Astrocyte (in vitro differentiated cells and primary cell): Measurements from ENCODE around the gene BRD7. TPM values are rescaled to one million over a fixed set of nuclear protein-coding genes. Genes with fewer than 3 reads are reported as not detected.

Experiments
- DNase-seq: peaks from one replicate; pipeline ENCODE4 v3.0.0-alpha.2; 2010; ENCODE audit warnings: low read depth
- FAIRE-seq: peaks from 2 replicates; lab custom pipeline; 2011; peaks lifted over from hg19 to GRCh38; lab: Jason Lieb, UNC
- H2AFZ ChIP-seq: 2 replicates; pipeline ENCODE4 v1.6.0; 2012; ENCODE audit warnings: low read depth, low read length, inconsistent platforms
- H3K27ac ChIP-seq: 2 replicates; pipeline ENCODE4 v1.5.1; 2011; ENCODE audit warnings: low read depth, low read length, inconsistent platforms
- H3K27me3 ChIP-seq: 2 replicates; pipeline ENCODE4 v1.6.0; 2011; ENCODE audit warnings: low read length, inconsistent platforms; ENCODE audit not compliant: insufficient read depth
- H3K36me3 ChIP-seq: 2 replicates; pipeline ENCODE4 v1.5.1; 2011; ENCODE audit warnings: low read length, inconsistent platforms; ENCODE audit not compliant: insufficient read depth
- H3K4me1 ChIP-seq: 2 replicates; pipeline ENCODE4 v1.5.1; 2011; ENCODE audit warnings: low read length, inconsistent platforms; ENCODE audit not compliant: insufficient read depth
- H3K4me2 ChIP-seq: 2 replicates; pipeline ENCODE4 v1.6.0; 2012; ENCODE audit warnings: low read length, inconsistent platforms
- H3K4me3 ChIP-seq: 2 replicates; pipeline ENCODE4 v1.5.1; 2011; ENCODE audit warnings: low read depth, mild to moderate bottlenecking, low read length, inconsistent platforms; ENCODE audit not compliant: insufficient read depth
- H3K79me2 ChIP-seq: 2 replicates; pipeline ENCODE4 v1.6.0; 2012; ENCODE audit warnings: mild to moderate bottlenecking, low read length, inconsistent platforms; ENCODE audit not compliant: insufficient read depth
- H3K9ac ChIP-seq: 2 replicates; pipeline ENCODE4 v1.6.0; 2012; ENCODE audit warnings: mild to moderate bottlenecking, low read length, inconsistent platforms
- H3K9me3 ChIP-seq: 2 replicates; pipeline ENCODE4 v1.5.1; 2012; ENCODE audit warnings: low read depth, mild to moderate bottlenecking, low read length, inconsistent platforms; ENCODE audit not compliant: insufficient read depth
- H4K20me1 ChIP-seq: 2 replicates; pipeline ENCODE4 v1.6.0; 2012; ENCODE audit warnings: low read length, inconsistent platforms; ENCODE audit not compliant: insufficient read depth
- H3K27ac Mint-ChIP-seq: one replicate; pipeline ENCODE4 v1.8.0; 2021; ENCODE audit warnings: mild to moderate bottlenecking, mixed read lengths; ENCODE audit not compliant: unreplicated experiment
- H3K27me3 Mint-ChIP-seq: one replicate; pipeline ENCODE4 v1.8.0; 2021; ENCODE audit warnings: low read depth, mixed read lengths; ENCODE audit not compliant: unreplicated experiment
- H3K36me3 Mint-ChIP-seq: one replicate; pipeline ENCODE4 v1.8.0; 2021; ENCODE audit warnings: low read depth, mixed read lengths; ENCODE audit not compliant: unreplicated experiment
- H3K4me1 Mint-ChIP-seq: one replicate; pipeline ENCODE4 v1.8.0; 2021; ENCODE audit warnings: low read depth, mixed read lengths; ENCODE audit not compliant: unreplicated experiment
- H3K4me3 Mint-ChIP-seq: one replicate; pipeline ENCODE4 v1.8.0; 2021; ENCODE audit warnings: mild to moderate bottlenecking, moderate library complexity, mixed read lengths; ENCODE audit not compliant: unreplicated experiment
- H3K9me3 Mint-ChIP-seq: one replicate; pipeline ENCODE4 v1.8.0; 2021; ENCODE audit warnings: mild to moderate bottlenecking, mixed read lengths; ENCODE audit not compliant: unreplicated experiment
- EZH2 ChIP-seq: IDR thresholded peaks from 2 replicates; pipeline ENCODE4 v1.6.1; 2012; ENCODE audit warnings: mild to moderate bottlenecking, low read length, inconsistent platforms; ENCODE audit not compliant: insufficient read depth
- total RNA-seq: library from RNA; stranded (reverse); gene quantifications from 2 replicates; pipeline ENCODE4 v1.2.1, GENCODE V29; 2021
- TF ChIP-seq, protein P1 (sequence below): IDR thresholded peaks from 2 replicates; pipeline ENCODE4 v1.5.1; 2011; ENCODE audit warnings: low read depth, mild to moderate bottlenecking, inconsistent platforms, low read length, moderate library complexity; ENCODE audit not compliant: insufficient read depth

BRD7 gene
- total RNA-seq, 1 donor from 2014 or later, result 58.5 TPM

- H3K4me3 ChIP-seq, result no peak overlapping the region
- H3K27me3 ChIP-seq, result no peaks in the 10 kb centered on the region
- H4K20me1 ChIP-seq, result peaks cover 14% of the 10 kb centered on the region
- no peak overlapping the region for H3K9ac ChIP-seq
- no peak for FAIRE-seq
- TF ChIP-seq EZH2, result no peak
- TF ChIP-seq, protein P1, sequence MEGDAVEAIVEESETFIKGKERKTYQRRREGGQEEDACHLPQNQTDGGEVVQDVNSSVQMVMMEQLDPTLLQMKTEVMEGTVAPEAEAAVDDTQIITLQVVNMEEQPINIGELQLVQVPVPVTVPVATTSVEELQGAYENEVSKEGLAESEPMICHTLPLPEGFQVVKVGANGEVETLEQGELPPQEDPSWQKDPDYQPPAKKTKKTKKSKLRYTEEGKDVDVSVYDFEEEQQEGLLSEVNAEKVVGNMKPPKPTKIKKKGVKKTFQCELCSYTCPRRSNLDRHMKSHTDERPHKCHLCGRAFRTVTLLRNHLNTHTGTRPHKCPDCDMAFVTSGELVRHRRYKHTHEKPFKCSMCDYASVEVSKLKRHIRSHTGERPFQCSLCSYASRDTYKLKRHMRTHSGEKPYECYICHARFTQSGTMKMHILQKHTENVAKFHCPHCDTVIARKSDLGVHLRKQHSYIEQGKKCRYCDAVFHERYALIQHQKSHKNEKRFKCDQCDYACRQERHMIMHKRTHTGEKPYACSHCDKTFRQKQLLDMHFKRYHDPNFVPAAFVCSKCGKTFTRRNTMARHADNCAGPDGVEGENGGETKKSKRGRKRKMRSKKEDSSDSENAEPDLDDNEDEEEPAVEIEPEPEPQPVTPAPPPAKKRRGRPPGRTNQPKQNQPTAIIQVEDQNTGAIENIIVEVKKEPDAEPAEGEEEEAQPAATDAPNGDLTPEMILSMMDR, result no peak
- no peaks in the 10 kb centered on the region for H3K9me3 Mint-ChIP-seq
- H3K4me1 Mint-ChIP-seq, result peaks cover 30% of the 10 kb centered on the region
- H3K27ac ChIP-seq, result no peak overlapping the region
- no peaks in the 10 kb centered on the region for H3K27me3 Mint-ChIP-seq
- H3K4me2 ChIP-seq, result no peak overlapping the region
- DNase-seq, result no peak
- no peaks in the 10 kb centered on the region for H3K9me3 ChIP-seq
- no peak overlapping the region for H3K27ac Mint-ChIP-seq
- H3K36me3 ChIP-seq, result peaks cover 65% of the 10 kb centered on the region
- H3K4me1 ChIP-seq, result peaks cover 5% of the 10 kb centered on the region
- H2AFZ ChIP-seq, result no peak overlapping the region
- no peak overlapping the region for H3K4me3 Mint-ChIP-seq
- no peaks in the 10 kb centered on the region for H3K79me2 ChIP-seq
- H3K36me3 Mint-ChIP-seq, result peaks cover 8% of the 10 kb centered on the region
These were observed 48.5 kb downstream of the BRD7 start for GRCh38 chr16:50320310-50320709.

- H2AFZ ChIP-seq, result no peak overlapping the region
- no peak for FAIRE-seq
- peaks cover 2% of the 10 kb centered on the region for H3K36me3 Mint-ChIP-seq
These were observed 49.8 kb downstream of the BRD7 start for GRCh38 chr16:50318796-50319578.

More at GRCh38 chr16:50318796-50319578, 49.8 kb downstream of the BRD7 start:
- Mint-ChIP-seq H3K4me1 (peaks cover 33% of the 10 kb centered on the region), H3K4me3 (no peak overlapping the region), H3K9me3 (no peaks in the 10 kb centered on the region), H3K27me3 (no peaks in the 10 kb centered on the region), H3K27ac (no peak overlapping the region)
- Histone ChIP-seq H3K4me2 (no peak overlapping the region), H3K4me3 (no peak overlapping the region), H4K20me1 (peaks cover 9% of the 10 kb centered on the region), H3K9ac (no peak overlapping the region), H3K36me3 (peaks cover 63% of the 10 kb centered on the region), H3K27ac (no peak overlapping the region), H3K79me2 (no peaks in the 10 kb centered on the region), H3K9me3 (no peaks in the 10 kb centered on the region), H3K27me3 (no peaks in the 10 kb centered on the region), H3K4me1 (peaks cover 7% of the 10 kb centered on the region)
- TF ChIP-seq, protein P1, result no peak
- TF ChIP-seq EZH2, result no peak
- no peak for DNase-seq
